ENCODE measurements around the gene ROBO2.

Gene ROBO2

DNA sequence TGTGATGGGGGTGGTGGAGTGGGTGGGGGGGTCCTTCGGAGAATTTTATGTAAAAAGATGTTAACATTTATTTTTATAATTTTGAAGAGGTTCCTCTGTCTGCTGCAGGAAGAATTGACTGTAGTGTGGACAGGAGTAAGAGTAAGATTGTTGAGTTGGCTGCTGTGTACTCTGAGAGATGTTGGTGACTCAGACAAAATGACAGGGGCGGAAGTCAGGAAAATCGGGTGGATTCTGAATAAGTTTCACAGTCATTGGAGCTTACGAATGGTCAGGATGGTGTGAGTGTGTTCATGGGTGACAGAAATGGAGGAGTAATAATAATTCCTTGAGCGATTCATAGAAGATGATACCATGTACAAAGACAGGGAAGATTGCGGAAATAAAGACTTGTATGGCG is 420.0 kb downstream of the ROBO2 start:
- TF ChIP-seq, protein P1, sequence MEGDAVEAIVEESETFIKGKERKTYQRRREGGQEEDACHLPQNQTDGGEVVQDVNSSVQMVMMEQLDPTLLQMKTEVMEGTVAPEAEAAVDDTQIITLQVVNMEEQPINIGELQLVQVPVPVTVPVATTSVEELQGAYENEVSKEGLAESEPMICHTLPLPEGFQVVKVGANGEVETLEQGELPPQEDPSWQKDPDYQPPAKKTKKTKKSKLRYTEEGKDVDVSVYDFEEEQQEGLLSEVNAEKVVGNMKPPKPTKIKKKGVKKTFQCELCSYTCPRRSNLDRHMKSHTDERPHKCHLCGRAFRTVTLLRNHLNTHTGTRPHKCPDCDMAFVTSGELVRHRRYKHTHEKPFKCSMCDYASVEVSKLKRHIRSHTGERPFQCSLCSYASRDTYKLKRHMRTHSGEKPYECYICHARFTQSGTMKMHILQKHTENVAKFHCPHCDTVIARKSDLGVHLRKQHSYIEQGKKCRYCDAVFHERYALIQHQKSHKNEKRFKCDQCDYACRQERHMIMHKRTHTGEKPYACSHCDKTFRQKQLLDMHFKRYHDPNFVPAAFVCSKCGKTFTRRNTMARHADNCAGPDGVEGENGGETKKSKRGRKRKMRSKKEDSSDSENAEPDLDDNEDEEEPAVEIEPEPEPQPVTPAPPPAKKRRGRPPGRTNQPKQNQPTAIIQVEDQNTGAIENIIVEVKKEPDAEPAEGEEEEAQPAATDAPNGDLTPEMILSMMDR (IDR thresholded peaks at IDR 0.05; ENCODE audit: borderline replicate concordance, control extremely low read depth, extremely low read depth, insufficient read depth, missing control alignments), result no peak
- in situ Hi-C loops (cut with MboI; ENCODE audit: low sequenced_read_pairs, unreplicated experiment), result no loop called here
- DNase-seq (ENCODE audit: low spot score), result no peak

DNA sequence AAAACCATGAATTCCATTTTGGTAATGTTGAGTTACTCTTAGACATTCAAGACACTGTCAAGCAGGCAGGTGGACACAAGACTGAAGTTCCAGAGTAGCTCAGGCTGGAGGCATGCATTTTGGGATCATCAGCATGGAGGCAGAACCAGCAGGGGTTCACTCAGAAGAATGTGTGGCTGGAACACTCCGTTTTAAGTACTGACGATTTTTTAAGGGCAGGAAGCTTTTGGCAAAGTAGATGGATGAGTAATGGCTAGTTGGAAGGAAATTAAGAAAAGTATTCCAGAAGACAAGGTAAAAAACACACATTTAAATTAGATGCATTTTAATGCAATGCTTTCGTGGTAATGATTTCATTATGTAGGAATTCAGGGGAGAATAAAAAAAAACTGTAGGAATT is 420.4 kb downstream of the ROBO2 start:
- TF ChIP-seq, protein P1 (IDR thresholded peaks at IDR 0.05; ENCODE audit: borderline replicate concordance, control extremely low read depth, extremely low read depth, insufficient read depth, missing control alignments), result no peak
- DNase-seq (ENCODE audit: low spot score), result no peak
- in situ Hi-C loops (cut with MboI; ENCODE audit: low sequenced_read_pairs, unreplicated experiment), result no loop called here

DNA sequence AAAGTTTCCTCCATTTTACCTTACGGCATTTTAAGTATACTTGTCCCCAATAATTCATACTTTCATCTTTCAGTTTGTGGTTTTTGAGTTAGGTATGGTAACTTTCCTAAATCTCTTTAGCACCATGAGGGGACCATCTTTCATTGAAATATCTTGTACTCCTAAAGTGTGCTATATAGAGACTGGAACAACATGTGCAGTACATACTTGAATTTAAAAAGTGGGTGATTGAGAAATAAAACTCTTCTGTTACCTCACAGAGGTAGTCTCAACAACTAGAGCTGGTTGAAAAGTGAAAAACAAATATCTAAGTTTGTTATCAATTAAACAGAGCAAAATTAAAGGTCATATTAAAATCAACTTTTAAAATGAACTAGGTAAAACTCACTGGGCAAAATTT is 423.1 kb downstream of the ROBO2 start:
- in situ Hi-C loops (cut with MboI; ENCODE audit: low sequenced_read_pairs, unreplicated experiment), result no loop called here
- TF ChIP-seq, protein P1 (IDR thresholded peaks at IDR 0.05; ENCODE audit: borderline replicate concordance, control extremely low read depth, extremely low read depth, insufficient read depth, missing control alignments), result no peak
- no peak for DNase-seq (ENCODE audit: low spot score)

DNA sequence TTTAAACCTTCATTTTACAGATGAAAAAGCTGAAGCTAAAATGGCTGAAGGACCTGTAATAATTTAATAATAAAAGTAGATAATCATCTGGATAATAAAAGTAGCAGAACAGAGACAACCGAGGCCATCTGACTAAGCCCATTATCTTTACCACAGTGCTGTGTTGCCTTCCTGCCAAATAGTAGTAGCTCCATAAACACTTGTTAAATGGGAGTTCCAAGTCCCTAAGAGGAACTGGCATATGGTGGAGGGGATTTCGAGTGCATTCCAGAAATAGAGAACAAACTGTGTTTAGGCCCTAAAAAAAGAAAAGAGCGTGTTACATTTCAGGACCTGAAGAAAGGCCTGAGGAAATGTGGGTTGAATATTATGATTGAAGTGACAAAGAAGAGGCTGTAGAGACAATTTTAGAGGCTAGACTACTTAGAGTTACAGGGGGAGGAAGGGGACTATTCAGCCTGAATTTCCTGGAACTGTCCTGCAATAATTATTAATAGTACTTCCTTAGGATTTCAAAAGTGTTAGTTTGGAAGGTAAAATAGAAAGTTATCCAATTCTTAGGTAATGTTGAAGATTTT is 424.3 kb downstream of the ROBO2 start:
- in situ Hi-C loops (cut with MboI; ENCODE audit: low sequenced_read_pairs, unreplicated experiment), result no loop called here
- TF ChIP-seq, protein P1 (IDR thresholded peaks at IDR 0.05; ENCODE audit: borderline replicate concordance, control extremely low read depth, extremely low read depth, insufficient read depth, missing control alignments), result no peak
- DNase-seq (ENCODE audit: low spot score), result no peak

DNA sequence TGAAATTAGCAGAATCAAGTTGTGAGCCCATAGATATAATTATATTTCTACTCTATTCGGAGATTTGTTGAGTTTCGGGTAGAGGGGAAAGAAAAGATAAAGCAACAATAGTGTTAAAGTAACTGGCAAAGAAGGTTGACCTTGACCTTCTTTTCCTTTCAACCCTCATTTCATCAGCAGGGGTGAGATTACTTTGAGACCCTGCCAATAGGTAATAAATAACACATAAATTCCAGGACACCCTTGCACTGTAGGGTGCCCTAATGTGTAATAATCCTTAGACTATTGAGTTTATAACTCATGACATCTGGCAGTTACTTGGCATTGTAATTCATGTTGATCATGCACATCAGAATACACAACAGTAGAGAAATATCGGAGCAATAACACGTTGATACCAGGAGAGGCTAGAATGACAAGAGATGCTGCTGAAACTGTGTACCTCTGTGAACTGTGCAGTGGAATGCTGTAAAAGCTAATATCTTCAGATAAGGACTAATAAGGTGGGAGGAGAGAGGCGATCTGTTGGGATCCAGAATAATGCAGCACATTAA is 426.7 kb downstream of the ROBO2 start:
- in situ Hi-C loops (cut with MboI; ENCODE audit: low sequenced_read_pairs, unreplicated experiment), result no loop called here
- DNase-seq (ENCODE audit: low spot score), result no peak
- TF ChIP-seq, protein P1 (IDR thresholded peaks at IDR 0.05; ENCODE audit: borderline replicate concordance, control extremely low read depth, extremely low read depth, insufficient read depth, missing control alignments), result no peak

DNA sequence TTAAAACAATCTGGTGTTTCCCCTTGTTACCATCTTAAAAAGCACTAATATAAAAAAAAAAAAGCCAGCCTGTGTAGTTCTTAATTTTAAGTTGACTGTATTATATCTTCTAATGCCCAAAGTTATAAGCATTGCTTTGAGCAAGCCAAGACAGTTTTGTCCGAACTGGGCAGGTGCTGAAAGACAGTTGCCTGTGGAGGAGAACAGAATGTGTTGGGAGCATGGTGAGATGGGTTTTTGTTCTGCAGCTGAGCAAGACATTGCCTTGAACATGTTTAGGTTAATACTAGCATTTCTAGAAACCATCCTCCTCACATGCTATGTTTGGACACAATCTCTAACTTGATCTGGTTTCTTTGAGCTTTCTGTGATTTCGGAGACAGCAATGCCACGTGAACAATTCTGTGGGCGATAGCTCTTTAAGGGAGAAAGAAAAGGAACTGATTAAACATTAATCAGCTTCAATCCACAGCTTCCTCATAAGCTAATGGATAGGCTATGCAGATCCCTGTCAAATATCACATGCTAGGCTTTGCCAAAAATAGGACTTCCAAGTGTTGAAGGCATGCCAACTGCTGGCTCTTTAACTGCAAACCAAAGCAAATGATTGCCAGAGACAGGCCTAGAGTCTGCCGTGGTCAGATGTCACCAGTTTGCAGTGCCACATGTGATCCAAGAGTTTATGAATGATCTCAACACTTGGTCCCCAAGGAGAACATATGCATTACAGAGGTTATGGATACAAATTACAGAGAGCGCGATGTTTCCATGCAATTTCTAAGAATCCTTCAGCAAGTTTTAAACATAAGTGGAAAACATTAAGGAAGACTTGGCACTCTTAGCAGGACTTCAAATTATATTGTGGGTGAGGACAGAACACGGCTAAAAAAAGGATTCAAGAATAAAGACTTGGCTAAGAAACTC is 428.1 kb downstream of the ROBO2 start:
- TF ChIP-seq, protein P1 (IDR thresholded peaks at IDR 0.05; ENCODE audit: borderline replicate concordance, control extremely low read depth, extremely low read depth, insufficient read depth, missing control alignments), result no peak
- in situ Hi-C loops (cut with MboI; ENCODE audit: low sequenced_read_pairs, unreplicated experiment), result no loop called here
- DNase-seq (ENCODE audit: low spot score), result no peak
